ENCODE measurements around the gene EIF3L. TPM values are rescaled to one million over a fixed set of nuclear protein-coding genes. Genes with fewer than 3 reads are reported as not detected.

The EIF3L gene
- polyA plus RNA-seq, 1 of the 3 experiments (the other 2 are of a cell fraction), result 478 TPM

DNA sequence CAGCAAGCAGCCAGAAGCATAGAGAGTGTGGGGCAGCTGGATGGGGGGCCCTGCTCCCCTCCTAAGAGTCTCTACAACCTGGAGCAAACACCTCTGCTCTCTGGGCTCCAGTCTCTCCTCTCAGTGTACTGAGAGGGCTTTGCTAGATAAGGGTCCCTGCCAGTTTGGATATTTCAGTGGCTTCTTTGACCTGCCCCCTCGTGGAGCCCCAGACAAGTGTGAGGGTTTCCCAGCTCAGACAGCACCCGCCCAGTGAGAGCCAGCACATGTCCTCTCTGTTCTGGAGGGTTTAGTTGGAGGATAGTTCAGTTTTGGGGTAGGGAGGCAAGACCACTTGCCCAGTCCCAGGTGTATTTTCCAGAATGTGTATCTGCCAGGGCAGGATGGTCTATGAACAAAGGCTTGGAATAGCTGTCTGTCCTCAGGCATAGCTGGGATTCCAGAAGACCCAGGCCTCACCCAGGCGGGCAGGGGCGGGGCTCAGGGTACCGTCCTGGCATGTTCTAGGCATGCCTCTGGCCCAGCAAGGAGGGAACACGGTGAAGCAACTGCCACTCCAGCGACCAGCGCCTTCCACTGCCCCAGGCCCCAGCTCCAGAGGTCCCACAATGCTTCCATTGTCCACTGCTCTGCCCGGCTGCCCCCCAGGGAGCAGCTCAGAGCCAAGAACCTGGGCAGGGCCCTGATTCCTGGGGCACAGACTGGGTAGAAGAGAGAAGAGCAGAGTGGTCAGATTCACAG is 49.4 kb downstream of the EIF3L start:
- no peak for DNase-seq
- H3K27me3 ChIP-seq (ENCODE audit: insufficient read depth), result no peaks in the 10 kb centered on the region
- H3F3A ChIP-seq (replicated peaks; ENCODE audit: insufficient read depth), result peaks cover 8% of the 10 kb centered on the region
- TF ChIP-seq SMC3 (IDR thresholded peaks at IDR 0.05; ENCODE audit: low read depth, low read length) (no peak), FOXM1 (IDR thresholded peaks at IDR 0.05; ENCODE audit: low read depth) (no peak), MXI1 (IDR thresholded peaks at IDR 0.05; ENCODE audit: low read depth, low read length) (no peak), TEAD4 (IDR thresholded peaks at IDR 0.05; ENCODE audit: borderline replicate concordance, insufficient read depth) (no peak), EZH2phosphoT487 (IDR thresholded peaks at IDR 0.05; ENCODE audit: borderline replicate concordance, low read depth) (no peak)
- TF ChIP-seq, protein P1, sequence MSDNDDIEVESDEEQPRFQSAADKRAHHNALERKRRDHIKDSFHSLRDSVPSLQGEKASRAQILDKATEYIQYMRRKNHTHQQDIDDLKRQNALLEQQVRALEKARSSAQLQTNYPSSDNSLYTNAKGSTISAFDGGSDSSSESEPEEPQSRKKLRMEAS (IDR thresholded peaks at IDR 0.05; ENCODE audit: low read depth), result no peak
- ChIA-PET POLR2A (interaction anchor here (0.6 kb wide), 1 partner anchor 51 kb away, joined by 3 read pairs; no protein-coding TSS in a partner anchor), CTCF (interaction anchor here (1.5 to 2.0 kb wide), 4 partner anchors 12 to 76 kb away, joined by 3 to 8 read pairs (median 6); partner anchors contain the start of gene GALR3)
- peak overlapping the region in 1 of 2 experiments; percentile 12; a peak in 1 of 4 replicates for H3K27ac ChIP-seq (ENCODE audit: low read depth in 2 of 2, low read length in 1 of 2)
- H3K79me2 ChIP-seq (ENCODE audit: insufficient read depth), result no peaks in the 10 kb centered on the region
- no peaks in the 10 kb centered on the region for H3K9me2 ChIP-seq
- no peak overlapping the region for H3K4me3 ChIP-seq (ENCODE audit: low read depth in 2 of 2, low read length in 1 of 2)
- H3K36me3 ChIP-seq (replicated peaks in 1 of 2; ENCODE audit: control insufficient read depth in 1 of 2, insufficient read depth in 2 of 2, low read length in 1 of 2), result no peaks in the 10 kb centered on the region
- H3K4me1 ChIP-seq (ENCODE audit: control insufficient read depth in 1 of 2, insufficient read depth in 2 of 2, low read depth in 1 of 2, low read length in 1 of 2), result peaks cover 2 to 12% of the 10 kb centered on the region in 2 experiments; a peak in 2 of 4 replicates
- H3K9me3 ChIP-seq, result no peaks in the 10 kb centered on the region
- no peak overlapping the region for H3K9ac ChIP-seq
- no peak overlapping the region for H3K4me2 ChIP-seq
- no peak overlapping the region for H2AFZ ChIP-seq (ENCODE audit: low read depth)
- WGBS (ENCODE audit: low lambda C conversion rate), result 88% methylated on average over 4 of the region's 9 CpGs
- H4K20me1 ChIP-seq (ENCODE audit: insufficient read depth), result no peaks in the 10 kb centered on the region

GRCh38 chr22:37904572-37905533 is 55.6 kb downstream of the EIF3L start:
- WGBS (ENCODE audit: low lambda C conversion rate), result 47% methylated on average over 7 of the region's 10 CpGs
- Histone ChIP-seq H3K4me1 (ENCODE audit: control insufficient read depth in 1 of 2, insufficient read depth in 2 of 2, low read depth in 1 of 2, low read length in 1 of 2) (peaks cover 9 to 18% of the 10 kb centered on the region in 2 experiments; a peak in 3 of 4 replicates), H3K27me3 (ENCODE audit: insufficient read depth) (no peaks in the 10 kb centered on the region), H3K36me3 (replicated peaks in 1 of 2; ENCODE audit: control insufficient read depth in 1 of 2, insufficient read depth in 2 of 2, low read length in 1 of 2) (no peaks in the 10 kb centered on the region), H3K4me2 (peak overlapping the region; percentile 71), H3F3A (replicated peaks; ENCODE audit: insufficient read depth) (peaks cover 18% of the 10 kb centered on the region), H3K4me3 (ENCODE audit: low read depth in 2 of 2, low read length in 1 of 2) (peak overlapping the region; percentile 62 to 68; a peak in 3 of 4 replicates), H3K9me3 (no peaks in the 10 kb centered on the region), H3K79me2 (ENCODE audit: insufficient read depth) (peaks cover 36% of the 10 kb centered on the region), H3K27ac (ENCODE audit: low read depth in 2 of 2, low read length in 1 of 2) (peak overlapping the region; percentile 62 to 96), H3K9me2 (no peaks in the 10 kb centered on the region), H3K9ac (peak overlapping the region; percentile 81), H4K20me1 (ENCODE audit: insufficient read depth) (peaks cover 19% of the 10 kb centered on the region), H2AFZ (ENCODE audit: low read depth) (peak overlapping the region; percentile 80)
- ChIA-PET CTCF (interaction anchor here (0.9 to 1.7 kb wide), 6 partner anchors 10 to 88 kb away, joined by 3 to 8 read pairs (median 3); no protein-coding TSS in a partner anchor), POLR2A (interaction anchor here (0.6 to 1.4 kb wide), 4 partner anchors 8 to 29 kb away, joined by 3 to 9 read pairs (median 4); no protein-coding TSS in a partner anchor)
- peak; percentile 58 for DNase-seq
- no peak for TF ChIP-seq RFX5 (IDR thresholded peaks at IDR 0.05; ENCODE audit: low read length)
- 0 out of 2 replicates have a peak, but pooled peaks have one; percentile 24 for TF ChIP-seq NFIC (IDR thresholded peaks at IDR 0.05; ENCODE audit: borderline replicate concordance)
- TF ChIP-seq RAD21 (IDR thresholded peaks at IDR 0.05; ENCODE audit: low read length), result no peak
- TF ChIP-seq RCOR1 (IDR thresholded peaks at IDR 0.05; ENCODE audit: low read length), result no peak
- TF ChIP-seq POLR2AphosphoS5 (IDR thresholded peaks at IDR 0.05; ENCODE audit: low read depth, low read length), result peak; percentile 41; the same call in 1 of the 2 replicates
- TF ChIP-seq GATA2 (CRISPR knock-in tag; IDR thresholded peaks at IDR 0.05), result no peak
- TF ChIP-seq, protein P2, sequence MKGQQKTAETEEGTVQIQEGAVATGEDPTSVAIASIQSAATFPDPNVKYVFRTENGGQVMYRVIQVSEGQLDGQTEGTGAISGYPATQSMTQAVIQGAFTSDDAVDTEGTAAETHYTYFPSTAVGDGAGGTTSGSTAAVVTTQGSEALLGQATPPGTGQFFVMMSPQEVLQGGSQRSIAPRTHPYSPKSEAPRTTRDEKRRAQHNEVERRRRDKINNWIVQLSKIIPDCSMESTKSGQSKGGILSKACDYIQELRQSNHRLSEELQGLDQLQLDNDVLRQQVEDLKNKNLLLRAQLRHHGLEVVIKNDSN (IDR thresholded peaks at IDR 0.05; ENCODE audit: borderline replicate concordance, low read depth), result peak; percentile 50; the same call in 1 of the 2 replicates
- no peak for TF ChIP-seq CHD2 (IDR thresholded peaks at IDR 0.05; ENCODE audit: low read length, partially characterized antibody)
- TF ChIP-seq, protein P1 (IDR thresholded peaks at IDR 0.05; ENCODE audit: low read depth), result peak; percentile 76
- no peak for TF ChIP-seq ELF1 (IDR thresholded peaks at IDR 0.05)
- TF ChIP-seq JUND (IDR thresholded peaks at IDR 0.05), result peak; percentile 81
- TF ChIP-seq YY1 (IDR thresholded peaks at IDR 0.05; ENCODE audit: low read depth), result peak; percentile 27; the same call in 1 of the 2 replicates
- peak; percentile 96 for TF ChIP-seq FOSL2 (IDR thresholded peaks at IDR 0.05; ENCODE audit: borderline replicate concordance, low read depth)
- peak; percentile 77 for TF ChIP-seq TCF12 (IDR thresholded peaks at IDR 0.05)
- no peak for TF ChIP-seq GABPA (IDR thresholded peaks at IDR 0.05; ENCODE audit: low read depth)
- peak in 1 of 2 experiments; percentile 24; a peak in 1 of 4 replicates for TF ChIP-seq EP300 (IDR thresholded peaks at IDR 0.05; ENCODE audit: borderline replicate concordance in 1 of 2, low read depth in 1 of 2, low read length in 1 of 2)
- TF ChIP-seq PBX3 (IDR thresholded peaks at IDR 0.05), result peak; percentile 26; the same call in 1 of the 2 replicates

All from SK-N-SH (cell line).